DND-41 (cell line): ENCODE results near the gene SLAMF1.
A peak's percentile ranks its signal among the peaks of the same experiment; 100 is the strongest.

Experiments used
- ATAC-seq: fragments of 200-7000 bp; cut with Tn5 transposase; 3 replicates; pipeline ENCODE4 v1.9.1; 2021; ENCODE audit warnings: low read depth; ENCODE audit not compliant: insufficient read depth
- DNase-seq: peaks from one replicate; pipeline ENCODE4 v3.0.0-alpha.2; 2020
- H2AFZ ChIP-seq: 2 replicates; pipeline ENCODE4 v1.6.0; 2012; ENCODE audit warnings: low read depth, low read length
- H3K27ac ChIP-seq: 2 replicates; pipeline ENCODE4 v1.5.1; 2012; ENCODE audit warnings: low read length, inconsistent platforms
- H3K27me3 ChIP-seq: fragments of 200-600 bp; sonication (generic); 2 replicates; pipeline ENCODE4 v1.6.0; 2012; ENCODE audit warnings: low read length, mild to moderate bottlenecking, inconsistent platforms; ENCODE audit not compliant: insufficient read depth, poor library complexity
- H3K36me3 ChIP-seq: 2 replicates; pipeline ENCODE4 v1.5.1; 2012; ENCODE audit warnings: low read length, inconsistent platforms; ENCODE audit not compliant: insufficient read depth
- H3K4me1 ChIP-seq: 2 replicates; pipeline ENCODE4 v1.5.1; 2012; ENCODE audit warnings: mild to moderate bottlenecking, low read length; ENCODE audit not compliant: insufficient read depth
- H3K4me2 ChIP-seq: 2 replicates; pipeline ENCODE4 v1.6.0; 2012; ENCODE audit warnings: mild to moderate bottlenecking, moderate library complexity, low read length, inconsistent platforms; ENCODE audit not compliant: insufficient read depth
- H3K4me3 ChIP-seq, 2 experiments: fragments of 200-600 bp in 1 of 2; shearing (Covaris generic) in 1 of 2; 2 replicates each; pipeline ENCODE4 v1.5.1; 2012 to 2016; ENCODE audit warnings: inconsistent platforms in 2 of 2, low read length in 2 of 2, mild to moderate bottlenecking in 2 of 2, low read depth in 1 of 2, moderate library complexity in 1 of 2
- H3K79me2 ChIP-seq: 2 replicates; pipeline ENCODE4 v1.6.0; 2012; ENCODE audit warnings: low read length, inconsistent platforms; ENCODE audit not compliant: insufficient read depth
- H3K9ac ChIP-seq: 2 replicates; pipeline ENCODE4 v1.6.0; 2012; ENCODE audit warnings: low read depth, mild to moderate bottlenecking, inconsistent platforms, low read length, moderate library complexity
- H3K9me3 ChIP-seq: 2 replicates; pipeline ENCODE4 v1.5.1; 2012; ENCODE audit warnings: low read length, moderate library complexity, mild to moderate bottlenecking, inconsistent platforms; ENCODE audit not compliant: insufficient read depth, severe bottlenecking
- H4K20me1 ChIP-seq: 2 replicates; pipeline ENCODE4 v1.6.0; 2012; ENCODE audit warnings: low read length; ENCODE audit not compliant: insufficient read depth
- EZH2 ChIP-seq: IDR thresholded peaks from 3 replicates; pipeline ENCODE4 v1.6.1; 2012; ENCODE audit warnings: borderline replicate concordance, low read depth, mild to moderate bottlenecking, moderate library complexity, low read length, inconsistent platforms; ENCODE audit not compliant: severe bottlenecking
- TF ChIP-seq, protein P1 (sequence below): IDR thresholded peaks from 2 replicates; pipeline ENCODE4 v1.5.1; 2012; ENCODE audit warnings: borderline replicate concordance, low read length, moderate library complexity, mild to moderate bottlenecking; ENCODE audit not compliant: poor library complexity, severe bottlenecking; ENCODE audit errors: extremely low read depth

The SLAMF1 gene

DNA sequence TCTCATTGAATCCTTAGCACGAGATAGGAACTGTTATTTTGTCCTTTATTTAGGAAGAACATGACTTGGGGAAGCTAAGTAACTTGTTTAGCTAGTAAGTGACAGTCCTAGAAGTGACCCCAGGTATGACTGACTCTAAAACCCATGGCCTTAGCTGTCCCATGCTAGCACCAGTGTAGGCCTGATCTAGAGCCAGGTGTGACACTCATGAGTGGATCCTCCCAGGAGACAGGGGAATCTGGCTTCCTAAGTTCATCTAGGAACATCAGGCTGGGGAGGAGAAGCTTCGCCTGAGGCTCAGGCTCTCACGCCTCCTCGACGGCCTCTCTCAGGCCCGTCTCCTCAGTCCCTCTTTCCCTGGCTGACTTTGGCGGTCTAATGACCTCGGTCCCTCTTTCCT lies 33.6 kb upstream of the SLAMF1 start:
- H3K27me3 ChIP-seq = no peaks in the 10 kb centered on the region
- no peak for ATAC-seq
- H2AFZ ChIP-seq = no peak overlapping the region
- H3K79me2 ChIP-seq = peaks cover 4% of the 10 kb centered on the region; the same call in 1 of the 2 replicates
- H3K4me2 ChIP-seq = no peak overlapping the region
- no peak overlapping the region for H3K9ac ChIP-seq
- H3K4me1 ChIP-seq = peaks cover 46% of the 10 kb centered on the region
- no peaks in the 10 kb centered on the region for H4K20me1 ChIP-seq
- TF ChIP-seq, protein P1, sequence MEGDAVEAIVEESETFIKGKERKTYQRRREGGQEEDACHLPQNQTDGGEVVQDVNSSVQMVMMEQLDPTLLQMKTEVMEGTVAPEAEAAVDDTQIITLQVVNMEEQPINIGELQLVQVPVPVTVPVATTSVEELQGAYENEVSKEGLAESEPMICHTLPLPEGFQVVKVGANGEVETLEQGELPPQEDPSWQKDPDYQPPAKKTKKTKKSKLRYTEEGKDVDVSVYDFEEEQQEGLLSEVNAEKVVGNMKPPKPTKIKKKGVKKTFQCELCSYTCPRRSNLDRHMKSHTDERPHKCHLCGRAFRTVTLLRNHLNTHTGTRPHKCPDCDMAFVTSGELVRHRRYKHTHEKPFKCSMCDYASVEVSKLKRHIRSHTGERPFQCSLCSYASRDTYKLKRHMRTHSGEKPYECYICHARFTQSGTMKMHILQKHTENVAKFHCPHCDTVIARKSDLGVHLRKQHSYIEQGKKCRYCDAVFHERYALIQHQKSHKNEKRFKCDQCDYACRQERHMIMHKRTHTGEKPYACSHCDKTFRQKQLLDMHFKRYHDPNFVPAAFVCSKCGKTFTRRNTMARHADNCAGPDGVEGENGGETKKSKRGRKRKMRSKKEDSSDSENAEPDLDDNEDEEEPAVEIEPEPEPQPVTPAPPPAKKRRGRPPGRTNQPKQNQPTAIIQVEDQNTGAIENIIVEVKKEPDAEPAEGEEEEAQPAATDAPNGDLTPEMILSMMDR = no peak
- TF ChIP-seq EZH2 = no peak
- H3K4me3 ChIP-seq = no peak overlapping the region
- H3K36me3 ChIP-seq = peaks cover 80% of the 10 kb centered on the region
- no peak overlapping the region for H3K27ac ChIP-seq
- no peaks in the 10 kb centered on the region for H3K9me3 ChIP-seq
- DNase-seq = no peak

DNA sequence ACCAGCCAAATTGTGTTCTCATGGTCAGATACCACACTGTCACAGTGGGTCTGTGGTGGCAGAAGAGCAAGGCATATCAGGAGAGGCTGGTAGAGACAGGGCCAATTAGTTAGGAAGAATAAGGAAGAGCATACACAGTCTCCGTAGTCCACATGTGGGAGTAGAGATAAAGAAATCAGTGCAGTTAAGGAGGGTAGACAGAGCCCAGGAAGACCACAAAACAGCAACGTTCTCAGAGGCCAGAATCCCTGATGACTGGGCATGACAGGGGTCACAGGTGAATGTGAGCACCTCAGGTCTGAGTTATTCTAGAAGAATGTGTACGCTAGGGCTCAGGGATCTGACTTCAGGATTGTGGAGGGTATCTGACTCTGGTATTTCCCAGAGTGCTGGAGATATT lies 33.0 kb upstream of the SLAMF1 start:
- H3K79me2 ChIP-seq = 0 out of 2 replicates have a peak, but pooled peaks cover under 1% of the 10 kb centered on the region
- DNase-seq (no peak), ATAC-seq (no peak)
- H3K4me3 ChIP-seq = no peak overlapping the region
- peaks cover 75% of the 10 kb centered on the region for H3K36me3 ChIP-seq
- H2AFZ ChIP-seq = no peak overlapping the region
- no peaks in the 10 kb centered on the region for H3K27me3 ChIP-seq
- TF ChIP-seq EZH2 = no peak
- TF ChIP-seq, protein P1 = no peak
- H4K20me1 ChIP-seq = no peaks in the 10 kb centered on the region
- H3K27ac ChIP-seq = no peak overlapping the region
- no peaks in the 10 kb centered on the region for H3K9me3 ChIP-seq
- H3K4me2 ChIP-seq = no peak overlapping the region
- H3K4me1 ChIP-seq = peaks cover 46% of the 10 kb centered on the region
- H3K9ac ChIP-seq = no peak overlapping the region

DNA sequence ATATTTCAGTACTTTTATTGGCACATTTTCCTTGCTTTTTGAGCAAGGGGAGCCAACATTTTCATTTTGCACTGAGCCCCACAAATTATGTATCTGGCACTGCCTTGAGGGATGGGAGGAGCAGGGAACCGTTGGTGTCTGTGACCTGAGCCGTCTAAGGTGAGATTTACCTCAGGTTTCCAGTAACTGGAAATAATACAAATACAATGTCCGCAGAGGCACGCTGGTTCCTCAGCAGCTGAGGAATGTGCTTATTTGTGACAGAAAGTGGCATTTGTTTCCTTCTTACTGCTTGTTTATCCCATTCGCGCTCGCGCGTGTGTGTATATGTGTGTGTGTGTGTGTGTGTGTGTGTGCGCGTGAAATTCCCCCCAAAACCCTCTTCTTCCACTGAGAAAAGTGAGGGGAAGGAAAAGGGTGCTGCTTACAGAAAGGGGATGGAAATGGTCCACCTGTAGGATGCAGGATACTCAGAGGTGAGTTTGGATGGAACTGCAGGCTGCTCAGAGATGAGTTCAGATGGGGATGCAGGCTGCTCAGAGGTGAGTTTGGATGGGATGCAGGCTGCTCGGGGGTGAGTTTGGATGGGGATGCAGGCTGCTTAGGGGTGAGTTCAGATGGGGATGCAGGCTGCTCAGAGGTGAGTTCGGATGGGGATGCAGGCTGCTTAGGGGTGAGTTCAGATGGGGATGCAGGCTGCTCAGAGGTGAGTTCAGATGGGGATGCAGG lies 30.2 kb upstream of the SLAMF1 start:
- H3K27me3 ChIP-seq = no peaks in the 10 kb centered on the region
- TF ChIP-seq EZH2 = no peak
- TF ChIP-seq, protein P1 = no peak
- H4K20me1 ChIP-seq = no peaks in the 10 kb centered on the region
- no peak overlapping the region for H3K9ac ChIP-seq
- H2AFZ ChIP-seq = no peak overlapping the region
- H3K4me2 ChIP-seq = no peak overlapping the region
- H3K9me3 ChIP-seq = no peaks in the 10 kb centered on the region
- H3K4me3 ChIP-seq = no peak overlapping the region
- H3K27ac ChIP-seq = 0 out of 2 replicates have a peak overlapping the region, but pooled peaks have one; percentile 4
- no peaks in the 10 kb centered on the region for H3K79me2 ChIP-seq
- H3K36me3 ChIP-seq = peaks cover 54% of the 10 kb centered on the region
- DNase-seq (no peak), ATAC-seq (no peak)
- peaks cover 45% of the 10 kb centered on the region for H3K4me1 ChIP-seq
